MV-4-11 (cell line): ENCODE results near the gene SPSB2.
"Not testable (repeated sequence)": the region's sequence is repeated elsewhere in the genome, so short reads cannot be mapped to it uniquely, and the experiment has no call there.

Experiments used
- DNase-seq: peaks from one replicate; lab custom pipeline; 2025; lab: John Stamatoyannopoulos, UW

The SPSB2 gene

GRCh38 chr12:6870304-6870703 is 2.8 kb downstream of the SPSB2 start:
- not testable (repeated sequence) for DNase-seq

GRCh38 chr12:6869049-6870021 is 3.8 kb downstream of the SPSB2 start:
- peak; percentile 62 for DNase-seq

- no peak for DNase-seq
Measured at GRCh38 chr12:6868211-6869048, 4.7 kb downstream of the SPSB2 start.

GRCh38 chr12:6867413-6868210 is 5.5 kb downstream of the SPSB2 start, which contains the start of gene TPI1:
TSS of gene TPI1 (plus strand) at chr12:6867531. CDS start at chr12:6867567, 36 bp downstream.
- DNase-seq: peak; percentile 74

GRCh38 chr12:6866920-6867412 is 6.1 kb downstream of the SPSB2 start:
- DNase-seq: peak; percentile 74

- DNase-seq: no peak
Measured at GRCh38 chr12:6866163-6866919, 6.8 kb downstream of the SPSB2 start.

GRCh38 chr12:6865307-6865706 is 7.8 kb downstream of the SPSB2 start:
- not testable (repeated sequence) for DNase-seq

- no peak for DNase-seq
Measured at GRCh38 chr12:6863586-6864321, 9.3 kb downstream of the SPSB2 start.

GRCh38 chr12:6863033-6863432 is 10.1 kb downstream of the SPSB2 start:
- DNase-seq: no peak

GRCh38 chr12:6861391-6861790 is 11.7 kb downstream of the SPSB2 start:
- no peak for DNase-seq

- no peak for DNase-seq
Measured at GRCh38 chr12:6860942-6861341, 12.2 kb downstream of the SPSB2 start.

- no peak for DNase-seq
Measured at GRCh38 chr12:6860116-6860515, 13.0 kb downstream of the SPSB2 start.

- DNase-seq: no peak
Measured at GRCh38 chr12:6858799-6859198, 14.3 kb downstream of the SPSB2 start.

- no peak for DNase-seq
Measured at GRCh38 chr12:6855322-6855721, 17.8 kb downstream of the SPSB2 start.

- DNase-seq: no peak
Measured at GRCh38 chr12:6854036-6854435, 19.1 kb downstream of the SPSB2 start.

GRCh38 chr12:6853626-6854025 is 19.5 kb downstream of the SPSB2 start:
- DNase-seq: no peak

- DNase-seq: no peak
Measured at GRCh38 chr12:6852651-6853354, 20.3 kb downstream of the SPSB2 start.

- peak; percentile 99 for DNase-seq
Measured at GRCh38 chr12:6851921-6852650, 21.0 kb downstream of the SPSB2 start, which contains the start of gene USP5. TSS of gene USP5 (plus strand) at chr12:6852150. CDS start at chr12:6852180, 30 bp downstream.
